NCI-H2029 treated with DMSO at 0.1 percent for 48 hours (cell line): ENCODE measurements around the gene NFASC.

ENCODE experiments used
- DNase-seq: peaks from one replicate; lab custom pipeline; 2025; lab: John Stamatoyannopoulos, UW

Gene NFASC

GRCh38 chr1:204959836-204960235 is 89.2 kb downstream of the NFASC start:
- no peak for DNase-seq

GRCh38 chr1:204960306-204961125 is 89.9 kb downstream of the NFASC start:
- no peak for DNase-seq

- no peak for DNase-seq
Measured at GRCh38 chr1:204961765-204962419, 91.2 kb downstream of the NFASC start.

DNA sequence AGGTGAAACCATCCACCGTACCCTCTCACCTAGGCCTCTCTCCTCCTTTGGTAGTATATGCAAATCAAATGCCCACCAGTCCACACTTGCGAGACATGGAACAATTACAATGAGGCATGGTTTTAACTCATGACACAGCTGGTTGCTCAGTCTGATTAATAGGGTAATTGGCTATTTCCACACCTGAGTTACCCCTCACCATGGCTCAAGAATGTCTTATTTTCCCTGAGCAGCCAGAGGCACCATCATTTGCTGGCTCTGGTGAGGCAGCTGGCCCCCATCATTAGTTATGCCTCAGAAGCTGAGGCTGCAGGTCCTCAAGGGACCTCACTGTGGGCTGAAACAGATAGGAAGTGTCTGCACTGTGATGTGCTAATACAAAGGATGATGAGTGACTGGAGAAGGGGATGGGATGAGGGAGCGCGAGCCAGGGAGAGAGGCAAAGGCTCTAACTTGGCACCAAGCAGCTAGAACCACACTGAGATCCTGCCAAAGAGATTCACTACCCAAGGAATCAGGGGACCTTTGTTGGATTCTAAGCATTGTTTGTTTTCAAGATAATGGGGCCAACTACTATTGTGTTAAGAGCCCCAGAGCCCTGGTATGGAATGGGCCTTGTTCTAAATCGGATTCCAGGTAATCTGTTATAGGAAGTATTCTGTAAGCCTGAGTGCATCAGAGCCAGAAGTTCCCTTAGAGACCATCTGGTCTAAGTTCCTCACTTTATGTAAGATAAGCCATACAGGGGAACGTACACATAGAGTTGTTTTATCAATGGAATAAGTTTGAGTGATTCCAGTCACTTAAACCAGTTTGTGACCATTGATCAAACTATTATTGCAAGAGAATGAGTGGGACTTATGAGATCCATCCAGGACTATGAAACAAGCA is 92.3 kb downstream of the NFASC start:
- no peak for DNase-seq

- no peak for DNase-seq
Measured at GRCh38 chr1:204967451-204967850, 96.8 kb downstream of the NFASC start.

- DNase-seq: no peak
Measured at GRCh38 chr1:204968135-204968534, 97.5 kb downstream of the NFASC start.

GRCh38 chr1:204968951-204969350 is 98.3 kb downstream of the NFASC start:
- DNase-seq: no peak

GRCh38 chr1:204970937-204971336 is 100.3 kb downstream of the NFASC start:
- DNase-seq: no peak

- no peak for DNase-seq
Measured at GRCh38 chr1:204971517-204972336, 101.1 kb downstream of the NFASC start.

DNA sequence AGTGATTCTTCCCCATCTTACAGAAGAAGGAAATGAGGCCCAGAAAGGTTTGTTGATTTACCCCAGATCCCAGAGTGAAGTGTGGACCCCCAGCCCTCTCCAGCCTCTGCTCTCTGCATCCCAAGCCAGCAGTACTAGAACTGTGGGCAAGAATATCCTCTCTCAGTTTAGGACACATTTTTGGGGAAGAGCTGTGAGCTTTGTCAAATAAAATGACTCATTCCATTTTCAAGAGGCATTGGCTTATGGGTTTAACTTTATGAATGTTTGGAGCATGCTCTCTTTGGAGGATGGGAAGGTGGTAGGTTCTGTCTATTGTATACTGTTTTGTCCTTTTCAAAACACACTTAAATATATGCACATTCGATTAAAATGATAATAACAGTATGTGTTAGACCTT is 101.8 kb downstream of the NFASC start:
- DNase-seq: no peak

- DNase-seq: no peak
Measured at GRCh38 chr1:204973449-204973848, 102.8 kb downstream of the NFASC start.

DNA sequence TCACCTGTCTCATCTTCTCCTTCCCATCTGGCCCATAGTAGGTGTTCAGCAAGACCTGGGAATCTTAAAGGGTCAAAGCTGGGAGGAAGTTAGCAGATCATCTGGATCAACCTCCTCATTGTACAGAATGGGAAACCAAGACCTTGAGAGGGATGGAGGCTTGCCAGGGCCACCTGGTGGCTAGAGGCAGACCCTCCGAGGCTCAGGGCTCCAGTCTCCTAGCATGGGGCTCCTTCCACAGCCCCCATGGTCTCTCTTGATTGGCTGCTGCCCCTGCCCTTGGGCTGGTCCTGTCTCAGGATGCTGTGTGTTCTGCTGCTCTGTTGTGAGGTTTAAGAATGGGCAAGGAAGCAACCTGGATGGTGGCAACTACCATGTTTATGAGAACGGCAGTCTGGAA is 103.7 kb downstream of the NFASC start:
- no peak for DNase-seq

DNA sequence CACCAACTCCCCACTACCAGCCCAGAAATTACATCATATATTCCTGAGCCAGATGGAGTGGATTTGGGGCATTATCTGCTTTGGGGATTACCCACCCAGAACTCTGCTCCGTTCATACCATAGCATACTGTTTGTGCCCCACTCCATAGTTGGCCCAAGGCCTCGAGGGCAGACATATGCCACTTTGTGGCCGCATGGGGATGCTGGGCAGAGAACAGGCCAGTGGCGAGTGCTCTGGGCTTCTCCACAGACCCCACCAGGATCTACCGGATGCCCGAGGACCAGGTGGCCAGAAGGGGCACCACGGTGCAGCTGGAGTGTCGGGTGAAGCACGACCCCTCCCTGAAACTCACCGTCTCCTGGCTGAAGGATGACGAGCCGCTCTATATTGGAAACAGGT is 104.4 kb downstream of the NFASC start:
- DNase-seq: no peak

DNA sequence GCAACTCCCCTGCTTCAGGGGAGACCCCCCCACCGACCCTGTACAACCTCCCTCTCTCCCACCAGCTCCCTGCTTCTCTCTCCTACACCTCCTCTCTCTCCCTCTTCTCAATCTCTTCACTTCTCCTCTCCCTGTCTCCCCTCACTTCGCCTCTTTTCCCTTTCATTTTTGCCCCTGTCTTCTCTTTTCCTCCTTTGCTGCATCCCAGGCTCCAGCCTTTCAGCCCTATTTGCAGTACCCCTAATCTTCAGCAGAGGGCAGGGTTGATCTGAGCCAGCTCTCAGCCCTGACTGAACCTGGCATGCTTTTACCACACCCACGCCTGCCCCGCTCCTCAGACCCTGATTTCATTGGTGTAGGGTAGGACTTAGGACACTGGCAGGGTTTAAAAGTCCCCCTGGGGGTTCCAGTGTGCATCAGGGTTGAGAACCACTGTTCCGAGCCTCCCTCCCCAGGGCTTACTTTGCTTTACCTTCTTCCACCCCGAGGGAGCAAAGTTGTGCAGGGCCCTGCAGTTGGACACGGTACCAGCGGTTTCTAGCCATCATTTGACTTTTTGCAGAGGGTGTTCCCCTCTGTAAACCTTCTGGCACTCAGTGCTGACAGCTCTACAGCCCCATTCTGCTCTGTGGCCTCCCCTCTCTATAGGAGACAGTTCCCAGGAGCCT is 105.0 kb downstream of the NFASC start:
- DNase-seq: no peak

DNA sequence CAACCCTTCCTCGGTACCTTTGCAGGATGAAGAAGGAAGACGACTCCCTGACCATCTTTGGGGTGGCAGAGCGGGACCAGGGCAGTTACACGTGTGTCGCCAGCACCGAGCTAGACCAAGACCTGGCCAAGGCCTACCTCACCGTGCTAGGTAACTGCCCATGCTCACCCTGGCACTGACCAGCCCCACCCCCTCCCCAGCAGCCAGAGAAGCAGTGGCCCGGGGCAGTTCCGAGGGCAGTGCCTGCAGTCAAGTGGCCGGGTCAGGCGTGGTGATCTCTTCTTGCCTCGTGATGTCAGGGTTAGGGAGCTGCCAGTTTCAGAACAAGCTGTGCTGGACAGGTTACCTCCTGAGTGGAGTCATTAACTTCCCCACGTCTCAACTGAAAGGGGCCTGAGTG is 106.0 kb downstream of the NFASC start:
- DNase-seq: no peak

DNA sequence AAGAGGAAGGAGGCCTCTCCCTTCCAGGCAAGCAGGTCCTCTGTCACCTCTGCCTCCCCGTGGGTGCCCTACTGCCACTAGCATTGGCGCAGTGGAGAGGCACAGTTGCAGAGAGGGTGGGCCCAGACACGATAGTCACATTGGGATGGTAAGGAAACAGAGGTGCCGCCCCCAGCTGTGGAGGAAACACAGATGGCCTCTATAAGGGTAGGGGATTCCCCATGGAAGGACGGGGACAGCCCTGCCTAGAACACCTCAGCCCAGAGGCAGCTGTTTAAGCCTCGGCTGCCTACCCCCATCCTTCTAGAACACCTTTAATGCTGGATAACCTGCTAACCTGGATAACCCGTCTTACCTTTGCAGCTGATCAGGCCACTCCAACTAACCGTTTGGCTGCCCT is 106.7 kb downstream of the NFASC start:
- DNase-seq: no peak

DNA sequence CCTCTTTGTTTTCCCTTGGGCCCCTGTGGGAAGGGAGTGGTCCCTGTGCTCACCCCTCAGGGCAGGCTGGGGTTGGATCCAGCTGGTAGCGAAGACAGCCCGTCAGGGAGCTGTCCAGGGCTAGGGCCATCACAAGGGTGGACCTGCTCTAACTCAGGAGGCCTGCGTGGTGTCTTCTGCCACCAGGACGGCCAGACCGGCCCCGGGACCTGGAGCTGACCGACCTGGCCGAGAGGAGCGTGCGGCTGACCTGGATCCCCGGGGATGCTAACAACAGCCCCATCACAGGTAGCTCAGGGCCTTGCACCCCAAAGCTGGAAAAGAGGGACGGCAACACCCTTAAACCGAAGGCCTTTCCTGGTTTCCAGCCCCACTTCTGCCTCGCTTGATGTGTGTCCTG is 108.1 kb downstream of the NFASC start:
- DNase-seq: no peak

- DNase-seq: no peak
Measured at GRCh38 chr1:204979306-204979705, 108.6 kb downstream of the NFASC start.

DNA sequence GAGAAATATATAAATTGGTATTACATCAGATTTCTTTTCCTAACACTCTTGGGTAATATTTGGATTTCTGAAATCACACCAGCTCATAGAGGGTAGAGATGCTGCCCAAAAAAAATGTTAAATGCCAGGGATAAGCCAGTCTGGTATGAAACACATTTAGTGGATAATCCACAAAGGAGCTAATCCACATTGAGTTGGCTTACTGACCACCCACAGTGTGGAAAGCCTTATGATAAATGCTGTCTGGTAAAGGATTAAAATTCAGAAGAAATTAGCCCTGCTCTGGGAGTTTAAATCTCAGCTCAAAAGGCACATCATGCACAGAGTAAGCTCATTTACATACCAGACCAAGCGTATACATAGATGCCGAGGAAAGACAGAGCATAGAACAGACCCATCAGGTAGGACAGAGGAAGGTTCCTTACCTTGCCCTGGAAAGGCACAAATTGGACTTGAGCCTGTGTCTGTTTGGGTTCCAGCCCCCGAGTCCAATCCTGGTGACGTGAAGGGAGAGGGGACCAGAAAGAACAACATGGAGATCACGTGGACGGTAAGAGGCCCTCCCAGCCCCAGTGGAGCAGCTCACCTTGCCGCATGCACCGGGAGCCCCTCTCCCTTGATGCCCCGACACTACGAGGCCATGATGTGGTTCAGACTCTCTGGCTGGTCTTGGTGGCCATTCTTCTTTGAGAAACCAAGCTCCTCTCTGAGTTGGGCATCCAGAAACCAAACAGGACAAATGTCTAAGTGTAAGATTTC is 109.4 kb downstream of the NFASC start:
- no peak for DNase-seq

GRCh38 chr1:204980840-204981405 is 110.3 kb downstream of the NFASC start:
- DNase-seq: no peak
